Medulla oblongata (tissue), 1 donor: ENCODE results near the gene NIPBL.
"Not testable (repeated sequence)": the region's sequence is repeated elsewhere in the genome, so short reads cannot be mapped to it uniquely, and the experiment has no call there.

Experiments used
- DNase-seq: peaks from one replicate; pipeline ENCODE4 v3.0.0-alpha.2; 2015; ENCODE audit errors: extremely low spot score

The NIPBL gene

GRCh38 chr5:37086026-37086425 is 209.5 kb downstream of the NIPBL start:
- not testable (repeated sequence) for DNase-seq

GRCh38 chr5:37086466-37087173 is 210.1 kb downstream of the NIPBL start:
- DNase-seq = no peak

DNA sequence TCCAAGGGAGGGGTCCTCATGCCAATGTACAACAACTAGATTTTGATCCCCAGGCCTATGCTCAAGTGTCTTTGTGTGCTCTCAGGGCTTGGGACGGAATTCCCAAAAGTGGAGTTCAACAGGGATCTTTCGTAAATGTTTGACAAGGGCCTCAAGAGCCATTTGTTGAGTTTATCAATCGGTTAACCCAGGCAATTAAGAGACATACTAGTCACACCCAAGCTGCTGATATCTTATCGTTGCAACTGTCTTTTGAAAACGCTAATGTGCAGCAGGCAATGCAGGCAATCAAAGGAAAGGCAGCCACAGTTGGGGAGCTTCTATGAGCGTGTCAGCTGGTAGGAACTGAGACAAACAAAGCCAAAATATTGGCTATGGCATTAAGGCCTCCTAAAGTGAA is 211.4 kb downstream of the NIPBL start:
- no peak for DNase-seq

DNA sequence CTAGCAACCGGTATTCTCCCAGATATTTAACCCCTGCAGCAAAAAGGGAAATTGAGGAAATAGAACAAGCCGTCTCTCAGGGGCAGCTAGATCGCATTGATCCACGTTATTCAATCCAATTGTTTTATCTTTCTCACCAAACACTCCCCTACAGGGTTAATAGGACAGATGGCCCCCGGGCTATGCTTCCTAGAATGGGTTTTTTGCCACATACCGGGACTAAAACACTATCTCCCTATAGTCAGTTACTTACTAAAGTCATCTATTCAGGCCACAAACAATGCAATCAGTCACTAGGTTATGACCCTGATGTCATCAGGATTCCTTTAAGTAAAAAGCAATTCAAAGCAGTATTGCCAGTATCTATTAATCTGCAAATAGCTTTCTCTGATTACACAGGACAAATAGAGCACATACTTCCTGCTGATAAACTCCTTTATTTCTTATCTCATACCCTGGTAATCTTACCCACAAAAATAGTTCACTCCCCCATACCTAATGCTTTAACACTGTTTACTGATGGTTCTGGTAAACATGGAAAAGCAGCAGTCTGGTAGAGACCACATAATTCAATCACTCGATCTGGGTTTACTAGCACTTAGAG is 213.7 kb downstream of the NIPBL start:
- DNase-seq = no peak

DNA sequence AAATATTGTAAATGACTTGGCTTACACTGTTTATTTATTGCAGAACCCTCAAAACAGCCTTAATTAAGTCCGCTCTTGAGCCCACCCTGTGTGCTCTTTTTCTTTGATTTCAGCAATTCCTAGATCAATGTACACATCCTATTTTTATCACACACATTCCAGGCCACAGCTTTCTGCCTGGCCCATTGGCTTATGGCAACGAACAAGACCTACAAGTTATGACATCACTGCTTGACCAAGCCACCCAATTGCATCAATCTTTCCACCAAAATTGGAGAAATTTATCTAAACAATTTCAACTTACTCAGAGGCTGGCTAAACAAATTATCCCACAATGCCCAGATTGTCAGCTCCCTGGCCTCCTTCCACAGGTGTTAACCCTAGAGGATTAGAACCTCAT is 214.2 kb downstream of the NIPBL start:
- DNase-seq = no peak

GRCh38 chr5:37093795-37094194 is 217.2 kb downstream of the NIPBL start:
- not testable (repeated sequence) for DNase-seq

DNA sequence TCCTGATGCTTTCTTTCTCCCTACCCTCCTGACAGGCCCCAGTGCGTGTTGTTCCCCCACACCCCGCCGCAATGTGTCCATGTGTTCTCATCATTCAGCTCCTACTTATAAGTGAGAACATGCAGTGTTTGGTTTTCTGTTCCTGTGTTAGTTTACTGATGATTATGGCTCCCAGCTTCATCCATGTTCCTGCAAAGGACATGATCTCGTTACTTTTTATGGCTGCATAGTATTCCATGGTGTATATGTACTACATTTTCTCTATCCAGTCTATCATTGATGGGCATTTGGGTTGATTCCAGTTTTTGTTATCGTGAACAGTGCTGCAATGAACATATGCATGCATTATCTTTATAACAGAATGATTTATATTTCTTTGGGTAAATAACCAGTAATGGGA is 222.7 kb downstream of the NIPBL start:
- DNase-seq = not testable (repeated sequence)

DNA sequence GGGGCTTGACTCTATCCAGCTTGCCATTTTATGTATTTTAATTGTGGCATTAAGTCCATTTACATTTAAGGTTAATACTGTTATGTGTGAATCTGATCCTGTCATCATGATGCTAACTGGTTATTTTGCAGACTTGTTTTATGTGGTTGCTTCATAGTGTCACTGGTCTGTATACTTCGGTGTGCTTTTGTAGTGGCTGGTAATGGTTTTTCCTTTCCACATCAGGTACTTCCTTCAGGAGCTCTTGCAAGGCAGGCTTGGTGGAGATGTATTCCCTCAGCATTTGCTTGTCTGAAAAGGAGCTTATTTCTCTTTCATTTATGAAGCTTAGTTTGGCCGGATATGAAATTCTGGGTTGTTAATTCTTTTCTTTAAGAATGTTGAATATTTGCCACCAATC is 226.7 kb downstream of the NIPBL start:
- no peak for DNase-seq

DNA sequence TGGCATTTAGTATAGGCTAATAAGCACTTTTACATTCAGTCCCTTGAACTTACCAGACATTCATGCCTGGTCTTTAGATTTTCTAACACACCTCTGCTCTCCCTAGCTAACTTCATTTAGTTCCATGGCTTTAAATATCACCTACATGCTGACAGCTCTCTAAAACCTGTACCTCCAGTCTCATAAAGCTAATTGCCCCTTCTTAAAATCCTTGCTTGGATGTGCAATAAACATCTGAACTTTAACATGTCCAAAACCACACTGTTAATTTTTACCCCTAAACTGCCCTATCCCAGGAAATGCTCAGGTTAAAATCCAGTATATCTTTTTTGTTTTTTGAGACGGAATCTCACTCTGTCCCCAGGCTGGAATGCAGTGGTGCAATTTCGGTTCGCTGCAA is 232.8 kb downstream of the NIPBL start:
- DNase-seq = no peak

DNA sequence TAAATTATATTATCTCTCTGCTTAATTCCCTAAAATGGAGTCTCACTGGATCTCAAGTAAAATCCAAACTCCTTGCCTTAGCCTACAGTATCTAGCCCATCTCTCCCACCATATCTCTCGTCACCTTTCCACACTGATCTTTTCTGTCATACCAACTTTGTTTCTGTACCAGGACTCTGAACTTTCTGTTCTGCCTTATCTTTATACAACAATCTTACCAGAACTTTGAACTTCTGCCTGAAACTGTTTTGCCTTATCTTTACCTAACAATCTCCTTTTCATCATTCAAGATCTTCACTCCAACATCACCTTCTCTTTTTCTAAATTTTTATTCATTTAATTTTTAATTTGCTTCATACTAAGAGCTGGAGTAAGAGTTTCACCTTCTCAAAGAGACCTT is 233.6 kb downstream of the NIPBL start:
- no peak for DNase-seq

DNA sequence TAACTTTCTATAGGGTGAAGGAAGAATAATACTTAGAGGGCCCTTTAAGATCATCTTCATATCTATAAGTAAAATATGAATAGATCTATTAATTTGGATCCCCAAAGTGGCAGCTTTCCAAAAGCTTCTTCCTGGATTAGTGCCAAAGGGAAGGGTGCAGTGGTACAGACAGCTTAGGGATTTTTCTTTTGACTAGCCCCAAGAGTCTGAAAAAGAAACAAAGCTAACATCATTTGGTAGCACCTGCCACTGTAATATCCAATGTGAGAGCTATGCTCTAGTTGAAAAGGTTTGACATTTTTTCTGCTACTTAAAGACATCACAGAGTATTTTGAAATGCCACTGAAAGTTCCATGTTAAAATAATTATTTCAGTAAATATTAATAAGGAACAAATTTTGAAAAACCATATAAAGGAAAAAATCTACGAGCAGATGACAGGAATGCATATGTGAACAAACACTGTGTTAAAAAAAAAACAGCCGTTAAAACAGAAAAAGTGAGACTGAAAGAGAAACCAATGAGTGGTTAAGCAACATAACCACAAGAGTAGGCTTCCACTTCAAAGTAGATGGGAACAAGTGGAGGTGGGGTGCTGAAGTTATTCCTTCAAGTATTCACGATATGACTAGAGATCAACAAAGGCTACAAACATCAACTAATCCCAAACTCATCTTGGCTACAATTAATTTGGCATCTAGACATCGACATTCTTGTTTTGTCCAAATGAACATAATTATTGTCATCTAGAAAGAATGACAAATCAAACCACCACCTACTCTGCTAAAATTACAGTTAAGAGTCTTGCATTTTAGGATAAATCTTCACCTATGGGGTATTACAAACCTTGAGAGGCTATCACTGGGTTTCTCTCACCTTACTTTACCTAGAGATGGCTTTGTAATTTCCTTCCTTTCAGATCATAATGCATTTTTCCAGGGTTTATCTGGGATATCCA is 235.1 kb downstream of the NIPBL start:
- no peak for DNase-seq

DNA sequence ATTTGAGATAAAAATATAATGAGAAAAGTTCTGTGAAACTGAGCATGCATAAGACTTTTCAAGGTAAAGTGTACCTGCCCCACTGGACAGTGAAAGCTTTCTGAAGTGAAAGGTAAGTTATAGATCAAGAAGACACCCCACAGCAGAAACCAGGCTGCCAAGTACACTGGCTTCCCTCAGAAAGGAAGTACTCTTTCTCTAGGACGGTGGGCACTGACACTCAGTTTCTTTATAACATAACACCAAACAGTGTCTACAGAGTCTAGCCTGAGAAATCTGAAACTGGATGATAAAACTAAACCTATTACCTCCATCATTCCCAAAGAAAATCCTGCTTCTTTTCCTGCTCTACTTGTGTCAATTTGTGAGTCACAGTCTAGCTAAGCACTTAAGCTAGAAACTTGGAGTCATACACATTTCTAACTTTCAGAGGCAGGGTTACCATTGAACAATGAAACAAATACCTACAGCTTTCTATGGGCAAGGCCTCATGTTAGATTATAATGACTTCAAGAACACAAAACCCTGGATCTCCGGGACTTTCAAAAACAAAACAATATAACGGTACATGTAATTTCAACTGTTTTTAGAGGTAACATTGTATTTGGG is 235.9 kb downstream of the NIPBL start:
- DNase-seq = no peak
